Transverse colon (tissue), 4 donors: ENCODE data around the gene VPS26C. TPM values are rescaled to one million over a fixed set of nuclear protein-coding genes. Genes with fewer than 3 reads are reported as not detected.

Source experiments
- DNase-seq: peaks from one replicate; pipeline ENCODE4 v3.0.0-alpha.2; 2019
- H3K27ac ChIP-seq, 4 donors: fragments of 200-600 bp; sonication (generic); 2 replicates each; pipeline ENCODE4 v1.5.1; 2016 to 2018; ENCODE audit warnings: inconsistent platforms in 4 of 4
- H3K27me3 ChIP-seq: fragments of 200-600 bp; sonication (generic); 2 replicates; pipeline ENCODE4 v1.5.1; 2017; ENCODE audit warnings: inconsistent platforms
- H3K36me3 ChIP-seq, 4 donors: fragments of 200-600 bp; sonication (generic); 2 replicates each; pipeline ENCODE4 v1.5.1; 2017 to 2019; ENCODE audit warnings: inconsistent platforms in 4 of 4
- H3K4me1 ChIP-seq, 4 donors: fragments of 200-600 bp; sonication (generic); 2 replicates each; pipeline ENCODE4 v1.5.1; 2017 to 2020; ENCODE audit warnings: inconsistent platforms in 4 of 4
- H3K4me3 ChIP-seq, 4 donors: fragments of 200-600 bp; sonication (generic); 1 replicate in 1 of 4; 2 replicates in 3 of 4; pipeline versions ENCODE4 v1.5.1 to v1.6.1; 2017 to 2019; ENCODE audit warnings: inconsistent platforms in 4 of 4
- H3K9me3 ChIP-seq, 2 donors: fragments of 200-600 bp; sonication (generic); 2 replicates each; pipeline ENCODE4 v1.5.1; 2017 to 2019; ENCODE audit warnings: inconsistent platforms in 2 of 2
- CTCF ChIP-seq, 5 experiments: fragments of 200-600 bp in 3 of 5; fragments of 450-650 bp in 2 of 5; sonication (generic) in 3 of 5; IDR thresholded peaks; 1 replicate in 2 of 5; 2 replicates in 3 of 5; pipeline ENCODE4 v1.5.1; 2016 to 2017; ENCODE audit warnings: antibody characterized with exemption in 5 of 5, inconsistent platforms in 3 of 5, mild to moderate bottlenecking in 2 of 5, moderate library complexity in 1 of 5
- EP300 ChIP-seq: sonication (generic); formaldehyde crosslinking; IDR thresholded peaks from one replicate; pipeline ENCODE4 v1.6.1; 2017; ENCODE audit warnings: antibody characterized with exemption, low read depth
- POLR2A ChIP-seq: fragments of 450-650 bp; IDR thresholded peaks from one replicate; pipeline ENCODE4 v1.6.1; 2016; ENCODE audit warnings: antibody characterized with exemption, mild to moderate bottlenecking, moderate library complexity
- POLR2AphosphoS5 ChIP-seq, 3 donors: sonication (generic); formaldehyde crosslinking; IDR thresholded peaks; one replicate each; pipeline ENCODE4 v1.6.1; 2016; ENCODE audit warnings: antibody characterized with exemption in 3 of 3
- WGBS, 2 donors: methylation state at CpG; one replicate each; pipeline ENCODE4 v1.1.5; 2018; ENCODE audit warnings: low coverage in 1 of 2; 5-methylcytosine and 5-hydroxymethylcytosine counted together
- in situ Hi-C, 4 donors: fragments of 200-750 bp; cut with MboI; loops; one replicate each; pipeline versions ENCODE4 v1.15.0 to v1.15.1; 2017; ENCODE audit warnings: low sequenced_read_pairs in 3 of 4, low pct_ligation_motif_present in 1 of 4, low pct_unique_long_range_greater_than_20kb in 1 of 4
- intact Hi-C: fragments of 100-400 bp; cut with DNase I; formaldehyde crosslinking; loops from one replicate; pipeline ENCODE4 v1.15.1; 2023; ENCODE audit warnings: low total_unique reads
- total RNA-seq, 4 donors: library from RNA; depleted of rRNA; stranded (reverse); fragments of >200 nt; gene quantifications; one replicate each; pipeline ENCODE4 v1.1.0, GENCODE V29; 2016

The VPS26C gene
- total RNA-seq, 4 donors from 2014 or later: 86.5 to 146 (median 108) TPM

- H3K36me3 ChIP-seq: peaks cover 0 to 11% (median 0%) of the 10 kb centered on the region in 4 donors
- intact Hi-C loops: no loop called here
- no peaks in the 10 kb centered on the region for H3K27me3 ChIP-seq
- H3K27ac ChIP-seq: no peak overlapping the region
- no peaks in the 10 kb centered on the region for H3K4me1 ChIP-seq
- TF ChIP-seq CTCF (IDR thresholded peaks at IDR 0.05): no peak
- no peak for TF ChIP-seq POLR2AphosphoS5 (IDR thresholded peaks at IDR 0.05)
- no peak for TF ChIP-seq POLR2A
- no peak for TF ChIP-seq EP300
- in situ Hi-C loops: no loop called here
- no peak overlapping the region for H3K4me3 ChIP-seq
- WGBS, 2 donors: 94 to 100% methylated on average over 3 to 8 of the region's 8 CpGs
- H3K9me3 ChIP-seq: no peaks in the 10 kb centered on the region
- no peak for DNase-seq
These were observed 26.2 kb downstream of the VPS26C start for GRCh38 chr21:37240978-37241377.

GRCh38 chr21:37237764-37238163 lies 29.4 kb downstream of the VPS26C start:
- Histone ChIP-seq H3K4me3 (no peak overlapping the region), H3K9me3 (no peaks in the 10 kb centered on the region), H3K27me3 (no peaks in the 10 kb centered on the region), H3K36me3 (peaks cover 0 to 16% (median 0%) of the 10 kb centered on the region in 4 donors), H3K27ac (no peak overlapping the region), H3K4me1 (no peaks in the 10 kb centered on the region)
- in situ Hi-C loops (no loop called here), intact Hi-C loops (no loop called here)
- WGBS, 2 donors: 34 to 52% methylated on average over 2 to 4 of the region's 4 CpGs
- DNase-seq: no peak
- TF ChIP-seq POLR2AphosphoS5 (IDR thresholded peaks at IDR 0.05): no peak
- no peak for TF ChIP-seq EP300
- no peak for TF ChIP-seq CTCF (IDR thresholded peaks at IDR 0.05)

- intact Hi-C loops (no loop called here), in situ Hi-C loops (no loop called here)
- H3K4me1 ChIP-seq: no peaks in the 10 kb centered on the region
- no peaks in the 10 kb centered on the region for H3K9me3 ChIP-seq
- no peak for TF ChIP-seq CTCF (IDR thresholded peaks at IDR 0.05)
- TF ChIP-seq POLR2A: no peak
- TF ChIP-seq POLR2AphosphoS5 (IDR thresholded peaks at IDR 0.05): no peak
- TF ChIP-seq EP300: no peak
- 80 to 98% methylated on average over 1 to 2 of the region's 2 CpGs for WGBS, 2 donors
- no peak overlapping the region for H3K4me3 ChIP-seq
- H3K36me3 ChIP-seq: peaks cover 0 to 16% (median 0%) of the 10 kb centered on the region in 4 donors
- H3K27me3 ChIP-seq: no peaks in the 10 kb centered on the region
- no peak for DNase-seq
- no peak overlapping the region for H3K27ac ChIP-seq
These were observed 29.8 kb downstream of the VPS26C start for GRCh38 chr21:37237346-37237745.

- TF ChIP-seq POLR2A (no peak), POLR2AphosphoS5 (IDR thresholded peaks at IDR 0.05) (no peak), CTCF (IDR thresholded peaks at IDR 0.05) (no peak), EP300 (no peak)
- no peaks in the 10 kb centered on the region for H3K27me3 ChIP-seq
- in situ Hi-C loops (no loop called here), intact Hi-C loops (no loop called here)
- no peak for DNase-seq
- H3K9me3 ChIP-seq: no peaks in the 10 kb centered on the region
- no peak overlapping the region for H3K4me3 ChIP-seq
- 80 to 100% methylated on average over 2 to 7 of the region's 9 CpGs for WGBS, 2 donors
- no peaks in the 10 kb centered on the region for H3K4me1 ChIP-seq
- peaks cover 0 to 27% (median 8%) of the 10 kb centered on the region in 4 donors for H3K36me3 ChIP-seq
- no peak overlapping the region for H3K27ac ChIP-seq
These were observed 33.5 kb downstream of the VPS26C start for GRCh38 chr21:37233551-37234146.
